ENCODE results near the gene TMEM156.

DNA sequence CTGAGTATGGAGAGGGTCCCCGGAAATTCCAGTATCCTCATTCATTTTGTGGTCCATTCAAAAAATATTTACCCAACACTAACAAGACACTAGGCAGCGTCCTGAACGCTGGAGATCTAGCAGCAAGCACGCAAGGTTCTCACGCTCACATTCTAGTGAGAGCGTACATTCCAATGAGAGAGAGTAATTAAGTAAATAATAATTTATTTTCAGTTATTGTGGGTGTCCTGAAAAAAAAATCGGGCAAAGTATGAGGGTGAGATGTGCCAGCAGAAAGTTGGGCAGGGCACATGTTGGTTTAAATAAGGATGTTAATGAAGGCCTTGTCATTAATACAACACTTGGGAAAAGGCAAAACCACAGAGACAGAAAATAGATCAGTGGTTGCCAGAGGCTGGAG lies 4.0 kb upstream of the TMEM156 start:
- no peak for TF ChIP-seq POLR2A (IDR thresholded peaks at IDR 0.05)
- no peak for TF ChIP-seq CTCF (IDR thresholded peaks at IDR 0.05 in 8 of 11, conservative IDR thresholded peaks at IDR 0.05 in 3 of 11)
- no peak for TF ChIP-seq POLR2AphosphoS5 (IDR thresholded peaks at IDR 0.05)

Data from spleen (tissue), 7 donors.